SIG-M5 treated with dmso at 0.1 percent for 504 hours (cell line): ENCODE measurements around the gene TCTN1.

Experiments used
- DNase-seq: peaks from one replicate; lab custom pipeline; 2025; ENCODE audit not compliant: unreplicated experiment; lab: John Stamatoyannopoulos, UW

Gene TCTN1

GRCh38 chr12:110677982-110678381, 64.1 kb downstream of the TCTN1 start:
- DNase-seq: no peak

GRCh38 chr12:110679201-110679600, 65.3 kb downstream of the TCTN1 start:
- DNase-seq: no peak

GRCh38 chr12:110680032-110680431, 66.1 kb downstream of the TCTN1 start:
- DNase-seq: no peak

- no peak for DNase-seq
Observed at GRCh38 chr12:110683888-110684287, 70.0 kb downstream of the TCTN1 start.

GRCh38 chr12:110684312-110684836, 70.4 kb downstream of the TCTN1 start:
- no peak for DNase-seq

GRCh38 chr12:110686294-110686903, 72.5 kb downstream of the TCTN1 start:
- no peak for DNase-seq

GRCh38 chr12:110687396-110688169, 73.7 kb downstream of the TCTN1 start:
- no peak for DNase-seq

- no peak for DNase-seq
Observed at GRCh38 chr12:110688446-110689280, 74.7 kb downstream of the TCTN1 start, which contains the start of gene HVCN1. HVCN1 (minus strand) TSS chr12:110689115; CDS start chr12:110683245, 5,870 bp downstream.

- DNase-seq: no peak
Observed at GRCh38 chr12:110689281-110690126, 75.6 kb downstream of the TCTN1 start.

GRCh38 chr12:110690127-110690430, 76.2 kb downstream of the TCTN1 start:
- DNase-seq: no peak

- DNase-seq: peak; percentile 96
Observed at GRCh38 chr12:110693731-110694130, 79.8 kb downstream of the TCTN1 start.

GRCh38 chr12:110694330-110694901, 80.5 kb downstream of the TCTN1 start:
- peak; percentile 21 for DNase-seq

- DNase-seq: no peak
Observed at GRCh38 chr12:110696283-110696682, 82.4 kb downstream of the TCTN1 start.

GRCh38 chr12:110697236-110697635, 83.3 kb downstream of the TCTN1 start:
- DNase-seq: no peak

- DNase-seq: peak; percentile 93
Observed at GRCh38 chr12:110698171-110698902, 84.4 kb downstream of the TCTN1 start.
